ENCODE results near the gene TBCD. TPM values are rescaled to one million over a fixed set of nuclear protein-coding genes. Genes with fewer than 3 reads are reported as not detected.

Gene TBCD
- total RNA-seq, 1 donor from 2014 or later = 84.8 TPM

DNA sequence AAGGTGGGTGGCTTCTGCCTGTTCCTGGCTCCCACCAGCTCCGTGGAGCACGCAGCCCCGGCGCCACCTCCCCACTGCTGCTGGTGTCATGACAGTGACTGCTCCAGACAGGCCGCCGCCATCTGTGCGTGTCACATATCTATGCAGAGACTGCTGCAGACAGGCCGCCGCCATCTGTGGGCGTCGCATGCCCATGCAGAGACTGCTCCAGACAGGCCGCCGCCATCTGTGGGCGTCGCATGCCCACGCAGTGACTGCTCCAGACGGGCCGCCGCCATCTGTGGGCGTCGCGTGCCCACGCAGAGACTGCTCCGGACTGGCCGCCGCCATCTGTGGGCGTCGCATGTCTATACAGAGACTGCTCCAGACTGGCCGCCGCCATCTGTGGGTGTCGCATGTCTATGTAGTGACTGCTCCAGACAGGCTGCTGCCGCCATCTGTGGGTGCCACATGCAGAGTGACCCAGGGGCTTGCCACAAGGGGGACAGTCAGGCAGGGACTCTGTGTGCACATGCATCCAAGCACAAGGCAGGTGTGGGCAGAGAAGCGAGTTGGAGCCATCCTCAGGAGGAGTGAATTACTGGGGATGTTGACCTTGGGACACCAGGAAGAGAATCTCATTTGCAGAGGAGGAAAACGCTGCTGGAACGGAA is 38.7 kb upstream of the TBCD start:
- no peak overlapping the region for H3K4me3 ChIP-seq
- H3K9me3 ChIP-seq = no peaks in the 10 kb centered on the region
- no peaks in the 10 kb centered on the region for H3K36me3 ChIP-seq
- H3K27ac ChIP-seq = no peak overlapping the region
- TF ChIP-seq CTCF (IDR thresholded peaks at IDR 0.05) = no peak
- peaks cover 5% of the 10 kb centered on the region for H3K27me3 ChIP-seq (ENCODE audit: low read depth)
- no peak for ATAC-seq
- no peak for DNase-seq
- intact Hi-C loops (cut with DNase I) = no loop called here
- peaks cover 14% of the 10 kb centered on the region for H3K4me1 ChIP-seq

DNA sequence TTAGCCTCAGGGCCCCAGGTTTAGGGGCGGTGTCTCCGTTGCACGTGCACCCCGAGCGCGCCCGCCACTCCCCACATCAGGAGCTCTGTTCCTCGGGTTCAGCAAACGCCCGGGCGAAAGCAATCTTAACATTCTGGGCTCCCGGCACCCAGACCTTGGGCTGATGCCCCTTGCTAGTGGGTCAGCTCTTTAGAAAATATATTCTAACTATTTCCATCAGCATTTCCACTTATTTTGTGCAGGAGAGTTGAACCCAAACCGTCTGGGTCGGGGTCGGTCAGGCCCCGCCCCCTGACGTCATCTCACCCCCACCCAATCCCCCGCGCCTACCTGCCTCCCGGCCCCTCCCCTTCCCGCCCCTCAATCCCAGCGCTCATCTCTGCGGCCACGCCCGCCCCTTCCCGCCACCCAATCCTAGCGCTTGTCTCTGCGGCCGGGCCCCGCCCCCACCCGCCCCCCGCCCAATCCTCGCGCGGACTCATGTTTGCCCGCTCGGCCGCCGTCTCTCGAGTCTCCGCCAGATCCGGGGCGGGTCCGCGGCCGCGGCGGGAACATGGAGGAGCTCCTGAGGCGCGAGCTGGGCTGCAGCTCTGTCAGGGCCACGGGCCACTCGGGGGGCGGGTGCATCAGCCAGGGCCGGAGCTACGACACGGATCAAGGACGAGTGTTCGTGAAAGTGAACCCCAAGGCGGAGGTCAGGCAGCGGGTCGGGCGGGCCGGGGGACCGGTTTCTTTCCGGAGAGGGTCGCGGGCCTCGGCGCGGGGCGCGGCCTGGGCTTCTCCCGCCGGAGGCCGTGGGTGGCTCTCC is 35.5 kb upstream of the TBCD start, which contains the start of gene FN3KRP:
TSS of gene FN3KRP (plus strand) at position 504 of the 808 bp plus-strand sequence. CDS start at position 554, 50 bp downstream.
- peak; percentile 97 for DNase-seq
- Histone ChIP-seq H3K4me3 (peak within 1 kb of the TSS; percentile 97), H3K36me3 (peaks cover 27% of the 10 kb centered on the region), H3K9me3 (no peaks in the 10 kb centered on the region), H3K4me1 (peaks cover 14% of the 10 kb centered on the region), H3K27me3 (ENCODE audit: low read depth) (no peaks in the 10 kb centered on the region), H3K27ac (peak within 1 kb of the TSS; percentile 72)
- no peak for TF ChIP-seq CTCF (IDR thresholded peaks at IDR 0.05)
- peak; percentile 95 to 98 for ATAC-seq
- intact Hi-C loops (cut with DNase I) = no loop called here

DNA sequence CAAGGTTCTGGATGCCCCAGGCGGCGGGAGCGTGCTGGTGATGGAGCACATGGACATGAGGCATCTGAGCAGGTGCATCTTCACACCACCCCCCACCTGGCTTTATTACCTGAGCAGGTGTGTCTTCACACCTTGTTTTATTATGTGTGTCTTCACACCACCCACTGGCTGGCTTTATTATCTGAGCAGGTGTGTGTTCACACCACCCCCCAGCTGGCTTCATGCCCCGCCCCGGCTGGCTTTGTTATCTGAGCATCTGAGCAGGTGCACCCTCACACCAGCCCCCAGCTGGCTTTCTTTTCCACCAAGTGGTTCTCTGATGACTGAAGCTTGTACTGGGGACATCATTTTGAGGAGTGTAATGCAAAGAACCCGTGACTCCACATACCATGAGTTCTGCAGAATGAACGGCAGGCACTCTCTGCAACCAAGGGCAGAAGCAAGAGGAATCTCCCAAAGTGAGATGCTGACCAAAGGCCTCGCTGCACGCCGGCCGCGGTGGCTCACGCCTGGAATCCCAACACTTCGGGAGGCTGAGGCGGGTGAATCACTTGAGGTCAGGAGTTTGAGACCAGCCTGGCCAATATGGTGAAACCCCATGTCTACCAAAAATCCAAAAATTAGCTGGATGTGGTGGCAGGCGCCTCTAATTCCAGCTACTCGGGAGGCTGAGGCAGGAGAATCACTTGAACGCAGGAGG is 32.7 kb upstream of the TBCD start:
- Histone ChIP-seq H3K4me1 (peaks cover 14% of the 10 kb centered on the region), H3K4me3 (no peak overlapping the region), H3K27me3 (ENCODE audit: low read depth) (no peaks in the 10 kb centered on the region), H3K9me3 (no peaks in the 10 kb centered on the region), H3K36me3 (peaks cover 47% of the 10 kb centered on the region), H3K27ac (no peak overlapping the region)
- no peak for TF ChIP-seq CTCF (IDR thresholded peaks at IDR 0.05)
- DNase-seq = no peak
- intact Hi-C loops (cut with DNase I) = no loop called here
- no peak for ATAC-seq

DNA sequence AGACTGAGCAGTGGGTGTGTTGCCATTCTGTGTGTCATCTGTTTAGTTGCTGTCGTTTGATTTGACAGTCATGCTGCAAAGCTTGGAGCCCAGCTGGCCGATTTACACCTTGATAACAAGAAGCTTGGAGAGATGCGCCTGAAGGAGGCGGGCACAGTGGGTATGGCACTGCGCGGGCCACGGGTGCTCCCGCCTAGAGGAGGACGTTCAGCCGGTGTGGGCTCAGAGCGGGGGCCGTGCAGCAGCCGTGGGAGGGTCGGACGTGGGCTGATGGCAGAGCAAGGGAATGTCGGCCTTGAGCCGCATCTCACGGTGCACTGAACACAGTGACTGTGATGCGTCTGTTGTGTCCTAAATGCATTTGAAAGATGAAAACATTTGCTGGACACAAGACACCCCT is 31.7 kb upstream of the TBCD start:
- no peak for TF ChIP-seq CTCF (IDR thresholded peaks at IDR 0.05)
- Histone ChIP-seq H3K4me1 (peaks cover 14% of the 10 kb centered on the region), H3K27ac (no peak overlapping the region), H3K4me3 (no peak overlapping the region), H3K36me3 (peaks cover 52% of the 10 kb centered on the region), H3K27me3 (ENCODE audit: low read depth) (no peaks in the 10 kb centered on the region), H3K9me3 (no peaks in the 10 kb centered on the region)
- intact Hi-C loops (cut with DNase I) = no loop called here
- DNase-seq (no peak), ATAC-seq (no peak)

GRCh38 chr17:82722341-82723013 is 29.4 kb upstream of the TBCD start:
- Histone ChIP-seq H3K4me3 (no peak overlapping the region), H3K27me3 (ENCODE audit: low read depth) (no peaks in the 10 kb centered on the region), H3K36me3 (peaks cover 70% of the 10 kb centered on the region), H3K4me1 (peaks cover 5% of the 10 kb centered on the region), H3K27ac (no peak overlapping the region), H3K9me3 (no peaks in the 10 kb centered on the region)
- DNase-seq (no peak), ATAC-seq (no peak)
- intact Hi-C loops (cut with DNase I) = no loop called here
- no peak for TF ChIP-seq CTCF (IDR thresholded peaks at IDR 0.05)

Measured in lower lobe of right lung (tissue), 2 donors.